HUDEP-2 (cell line): ENCODE results near the gene GIPR.
"Not testable (repeated sequence)": the region's sequence is repeated elsewhere in the genome, so short reads cannot be mapped to it uniquely, and the experiment has no call there.

Source experiments
- DNase-seq, 76 experiments: peaks; one replicate each; lab custom pipeline; 2025; ENCODE audit not compliant: unreplicated experiment in 76 of 76; lab: John Stamatoyannopoulos, UW

The GIPR gene

GRCh38 chr19:45685045-45685444 lies 17.0 kb downstream of the GIPR start:
- not testable (repeated sequence) for DNase-seq

GRCh38 chr19:45687599-45687998 lies 19.6 kb downstream of the GIPR start:
- no peak for DNase-seq

- peak in 75 of 76 experiments; percentile 73 to 100 (median 96) for DNase-seq
Observed at GRCh38 chr19:45691516-45692186, 23.6 kb downstream of the GIPR start, which contains the start of gene SNRPD2. SNRPD2 (minus strand) TSS chr19:45691953; CDS start chr19:45691888, 65 bp downstream.

- DNase-seq, result peak; percentile 88 to 100 (median 100)
Observed at GRCh38 chr19:45692187-45693105, 24.4 kb downstream of the GIPR start, which contains the start of gene QPCTL. QPCTL (plus strand) TSS chr19:45692666; CDS start chr19:45692704, 38 bp downstream.

GRCh38 chr19:45693106-45693788 lies 25.2 kb downstream of the GIPR start:
- peak in 68 of 76 experiments; percentile 8 to 89 (median 64) for DNase-seq

GRCh38 chr19:45701676-45702075 lies 33.7 kb downstream of the GIPR start:
- DNase-seq, result no peak

- DNase-seq, result no peak
Observed at GRCh38 chr19:45705115-45705514, 37.1 kb downstream of the GIPR start.

- no peak for DNase-seq
Observed at GRCh38 chr19:45705710-45706415, 37.8 kb downstream of the GIPR start.

- no peak for DNase-seq
Observed at GRCh38 chr19:45710356-45711130, 42.5 kb downstream of the GIPR start.

GRCh38 chr19:45711851-45712698 lies 44.1 kb downstream of the GIPR start:
- no peak for DNase-seq

GRCh38 chr19:45712699-45713067 lies 44.7 kb downstream of the GIPR start:
- DNase-seq, result no peak

- DNase-seq, result no peak
Observed at GRCh38 chr19:45713141-45713540, 45.1 kb downstream of the GIPR start.

- DNase-seq, result no peak
Observed at GRCh38 chr19:45715139-45715538, 47.1 kb downstream of the GIPR start.

GRCh38 chr19:45716359-45717130 lies 48.5 kb downstream of the GIPR start:
- peak in 4 of 76 experiments; percentile 29 to 55 (median 42) for DNase-seq

GRCh38 chr19:45717131-45717982 lies 49.3 kb downstream of the GIPR start:
- DNase-seq, result peak; percentile 61 to 100 (median 99)

GRCh38 chr19:45717983-45718650 lies 50.1 kb downstream of the GIPR start:
- DNase-seq, result no peak
